Lower lobe of right lung (tissue), 2 donors: ENCODE measurements around the gene HSD17B14. TPM values are rescaled to one million over a fixed set of nuclear protein-coding genes. Genes with fewer than 3 reads are reported as not detected.

ENCODE experiments used
- ATAC-seq, 2 donors: fragments of 200-7000 bp; cut with Tn5 transposase; one replicate each; pipeline ENCODE4 v1.9.1; 2020 to 2022; ENCODE audit warnings: mild to moderate bottlenecking in 2 of 2, moderate library complexity in 2 of 2
- DNase-seq: peaks from one replicate; pipeline ENCODE4 v3.0.0-alpha.2; 2020
- H3K27ac ChIP-seq: fragments of 200-600 bp; one replicate; pipeline ENCODE4 v1.8.0; 2022
- H3K27me3 ChIP-seq: fragments of 200-600 bp; one replicate; pipeline ENCODE4 v1.8.0; 2022; ENCODE audit warnings: low read depth
- H3K36me3 ChIP-seq: fragments of 200-600 bp; one replicate; pipeline ENCODE4 v1.8.0; 2022; ENCODE audit warnings: mild to moderate bottlenecking
- H3K4me1 ChIP-seq: fragments of 200-600 bp; one replicate; pipeline ENCODE4 v1.8.0; 2022
- H3K4me3 ChIP-seq: fragments of 200-600 bp; one replicate; pipeline ENCODE4 v1.8.0; 2022; ENCODE audit warnings: mild to moderate bottlenecking
- H3K9me3 ChIP-seq: fragments of 200-600 bp; one replicate; pipeline ENCODE4 v1.8.0; 2022
- CTCF ChIP-seq: fragments of 200-600 bp; IDR thresholded peaks from one replicate; pipeline ENCODE4 v1.8.0; 2022; ENCODE audit warnings: antibody characterized with exemption, mild to moderate bottlenecking
- intact Hi-C: fragments of 100-400 bp; cut with DNase I; formaldehyde crosslinking; loops from one replicate; pipeline ENCODE4 v1.11.0; 2022
- total RNA-seq: library from RNA; stranded (reverse); fragmentation: NEBNext Ultra II Directional; extraction: Animal tissue kit (Norgen Biotek cat#: 25700); gene quantifications from one replicate; pipeline ENCODE4 v1.2.1, GENCODE V29; 2021
- donor health status: DM: no; HTN: yes; CAD: no; lungs with severe emphysema.

The HSD17B14 gene
- total RNA-seq, 1 donor from 2014 or later = 22.7 TPM

- H3K36me3 ChIP-seq = no peaks in the 10 kb centered on the region
- intact Hi-C loops = no loop called here
- peak overlapping the region; percentile 80 for H3K27ac ChIP-seq
- H3K4me1 ChIP-seq = peaks cover 17% of the 10 kb centered on the region
- H3K9me3 ChIP-seq = no peaks in the 10 kb centered on the region
- H3K4me3 ChIP-seq = no peak overlapping the region
- peak; percentile 83 for DNase-seq
- ATAC-seq = peak; percentile 87
- H3K27me3 ChIP-seq = no peaks in the 10 kb centered on the region
- no peak for TF ChIP-seq CTCF
These were observed 18.0 kb downstream of the HSD17B14 start for GRCh38 chr19:48818234-48818820.

GRCh38 chr19:48817585-48818124, 18.6 kb downstream of the HSD17B14 start:
- no peak for DNase-seq
- H3K27ac ChIP-seq = peak overlapping the region; percentile 80
- H3K4me1 ChIP-seq = peaks cover 23% of the 10 kb centered on the region
- no peak for ATAC-seq
- H3K9me3 ChIP-seq = no peaks in the 10 kb centered on the region
- H3K27me3 ChIP-seq = no peaks in the 10 kb centered on the region
- no peak overlapping the region for H3K4me3 ChIP-seq
- TF ChIP-seq CTCF = no peak
- H3K36me3 ChIP-seq = no peaks in the 10 kb centered on the region
- intact Hi-C loops = no loop called here

- Histone ChIP-seq H3K27me3 (no peaks in the 10 kb centered on the region), H3K9me3 (no peaks in the 10 kb centered on the region), H3K4me3 (no peak overlapping the region), H3K36me3 (no peaks in the 10 kb centered on the region), H3K27ac (peak overlapping the region; percentile 56), H3K4me1 (peaks cover 34% of the 10 kb centered on the region)
- intact Hi-C loops = no loop called here
- DNase-seq (no peak), ATAC-seq (no peak)
- TF ChIP-seq CTCF = no peak
These were observed 20.3 kb downstream of the HSD17B14 start for GRCh38 chr19:48815870-48816501.

GRCh38 chr19:48814895-48815294, 21.4 kb downstream of the HSD17B14 start:
- ATAC-seq = no peak
- Histone ChIP-seq H3K4me1 (peaks cover 36% of the 10 kb centered on the region), H3K9me3 (no peaks in the 10 kb centered on the region), H3K27me3 (no peaks in the 10 kb centered on the region), H3K36me3 (no peaks in the 10 kb centered on the region), H3K4me3 (no peak overlapping the region), H3K27ac (peak overlapping the region; percentile 24)
- TF ChIP-seq CTCF = no peak
- intact Hi-C loops = no loop called here
- DNase-seq = no peak

- TF ChIP-seq CTCF = no peak
- Histone ChIP-seq H3K36me3 (no peaks in the 10 kb centered on the region), H3K27ac (peak overlapping the region; percentile 88), H3K4me1 (peaks cover 27% of the 10 kb centered on the region), H3K27me3 (no peaks in the 10 kb centered on the region), H3K9me3 (no peaks in the 10 kb centered on the region), H3K4me3 (no peak overlapping the region)
- intact Hi-C loops = no loop called here
- DNase-seq (no peak), ATAC-seq (no peak)
These were observed 23.0 kb downstream of the HSD17B14 start for GRCh38 chr19:48813123-48813913.
